Astrocyte (in vitro differentiated cells and primary cell): ENCODE measurements around the gene SOSTDC1.

Experiments
- CTCF ChIP-seq: IDR thresholded peaks from 2 replicates; pipeline ENCODE4 v1.5.1; 2011; ENCODE audit warnings: low read depth, mild to moderate bottlenecking, inconsistent platforms, low read length, moderate library complexity; ENCODE audit not compliant: insufficient read depth
- EZH2 ChIP-seq: IDR thresholded peaks from 2 replicates; pipeline ENCODE4 v1.6.1; 2012; ENCODE audit warnings: mild to moderate bottlenecking, low read length, inconsistent platforms; ENCODE audit not compliant: insufficient read depth

- TF ChIP-seq CTCF: no peak
- TF ChIP-seq EZH2: no peak
Measured at GRCh38 chr7:16512097-16512496, 46.6 kb upstream of the SOSTDC1 start.
